NCI-H2196 (cell line): ENCODE measurements around the gene ITPK1.

Source experiments
- DNase-seq: peaks from one replicate; lab custom pipeline; 2025; ENCODE audit not compliant: unreplicated experiment; lab: John Stamatoyannopoulos, UW

The ITPK1 gene

DNA sequence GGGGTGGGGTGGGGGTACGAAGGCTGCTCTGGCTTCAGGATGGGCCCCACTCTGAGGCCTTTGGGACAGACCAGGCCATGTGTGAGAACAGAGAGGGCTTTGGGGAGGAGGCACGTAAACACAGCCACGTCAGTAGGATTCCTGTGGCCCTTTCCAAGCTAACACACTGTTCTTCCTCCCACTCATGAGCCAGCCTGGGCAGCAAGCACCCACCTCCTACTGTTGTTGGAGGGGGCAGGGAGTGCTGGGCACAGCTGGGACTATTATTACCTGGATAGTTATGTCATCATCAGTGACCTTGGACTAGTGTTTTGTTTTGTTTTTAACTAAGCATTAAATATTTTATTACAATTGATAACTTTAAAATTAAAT, 187.5 kb downstream of the ITPK1 start:
- DNase-seq: no peak

DNA sequence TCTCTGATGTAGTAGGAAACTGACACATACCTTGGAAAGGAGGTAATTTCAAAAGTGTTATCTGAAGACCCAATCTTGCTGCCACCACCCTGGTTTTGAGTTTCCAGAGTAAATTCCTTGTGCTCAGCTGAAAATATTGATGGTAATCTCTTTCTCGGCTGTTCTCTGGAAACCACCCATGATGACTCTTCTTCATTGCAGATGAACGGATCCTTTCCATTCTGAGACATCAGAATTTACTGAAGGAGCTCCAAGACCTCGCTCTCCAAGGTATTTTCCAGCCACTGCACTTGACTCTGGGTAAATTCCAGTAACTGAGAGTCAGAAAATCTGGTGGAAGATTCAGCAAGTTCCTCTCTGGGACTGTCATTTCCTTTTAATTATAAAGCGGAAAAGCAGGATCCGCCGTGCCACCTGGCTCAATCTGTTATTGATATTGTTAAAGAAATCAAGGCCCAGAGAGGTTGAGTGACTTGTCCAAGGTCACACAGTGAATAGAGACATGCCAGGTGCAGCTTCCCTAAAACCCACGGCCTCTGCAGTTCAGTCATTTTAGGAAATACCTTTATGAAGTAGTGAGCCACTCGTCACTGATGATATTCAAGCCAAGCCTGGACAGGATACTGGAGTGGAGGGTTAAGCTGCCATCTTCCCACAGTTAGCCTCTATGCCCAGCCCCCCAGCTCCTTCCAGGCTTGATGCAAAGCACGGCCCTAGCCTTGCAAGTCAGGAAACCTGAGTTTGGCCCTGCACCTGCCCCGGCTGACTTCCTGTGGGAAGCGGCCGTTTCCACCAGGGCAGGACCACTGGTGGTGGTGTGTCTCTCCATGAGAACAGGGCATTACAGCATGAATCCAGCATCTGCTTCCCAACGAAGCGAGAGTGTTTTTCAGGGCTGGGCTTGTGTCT, 188.1 kb downstream of the ITPK1 start:
- no peak for DNase-seq

DNA sequence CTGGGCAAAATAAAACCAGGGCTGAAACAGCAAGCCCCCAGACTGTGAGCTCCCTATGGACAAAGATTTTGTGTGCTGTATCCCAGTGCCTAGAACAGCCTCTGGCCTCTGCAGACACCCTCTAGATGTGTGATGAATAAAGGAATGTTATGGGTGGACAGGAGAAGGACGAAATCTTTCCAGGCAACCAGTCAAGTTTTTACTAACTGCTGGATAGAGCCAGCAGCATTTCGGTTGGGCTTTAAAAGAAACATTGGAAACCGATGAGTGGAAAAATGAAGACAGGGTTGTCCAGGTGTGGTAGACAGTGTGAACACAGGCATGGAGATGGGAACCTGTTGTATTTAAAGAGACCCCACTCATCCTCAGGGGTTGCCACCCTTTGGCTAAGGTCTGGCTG, 188.8 kb downstream of the ITPK1 start:
- DNase-seq: no peak

DNA sequence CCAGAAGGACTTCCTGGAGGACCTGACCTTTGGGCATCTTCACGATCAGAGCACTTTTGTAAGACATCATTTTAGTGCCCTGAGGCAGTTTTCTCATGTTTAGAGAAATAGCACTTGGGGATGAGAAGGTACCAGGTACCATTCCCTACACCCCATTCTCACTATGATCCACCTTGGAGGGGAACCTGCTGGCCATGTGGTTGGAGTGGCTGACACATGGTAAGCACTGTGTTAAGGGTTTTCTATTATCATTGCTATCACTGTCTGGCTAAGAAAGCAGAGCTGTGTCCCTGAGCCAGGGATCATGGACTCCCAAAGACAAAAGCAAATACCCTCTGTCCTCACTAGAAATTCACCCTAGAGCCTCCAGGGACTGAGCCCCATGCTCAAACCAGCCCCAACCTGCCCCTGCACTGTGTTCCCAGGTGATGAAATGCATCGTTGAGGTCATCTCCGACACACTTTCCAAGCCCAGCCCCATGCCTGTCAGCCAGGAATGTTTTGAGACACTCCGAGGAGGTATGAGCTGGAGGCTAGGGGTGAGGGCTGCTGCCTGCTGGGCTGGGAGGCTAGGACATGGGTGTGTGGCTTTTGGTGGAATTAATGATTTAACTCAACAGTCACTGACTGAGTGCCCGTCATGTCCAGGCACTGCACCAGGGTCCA, 189.4 kb downstream of the ITPK1 start:
- no peak for DNase-seq

- no peak for DNase-seq
These were observed 190.3 kb downstream of the ITPK1 start for GRCh38 chr14:92925446-92925845.

DNA sequence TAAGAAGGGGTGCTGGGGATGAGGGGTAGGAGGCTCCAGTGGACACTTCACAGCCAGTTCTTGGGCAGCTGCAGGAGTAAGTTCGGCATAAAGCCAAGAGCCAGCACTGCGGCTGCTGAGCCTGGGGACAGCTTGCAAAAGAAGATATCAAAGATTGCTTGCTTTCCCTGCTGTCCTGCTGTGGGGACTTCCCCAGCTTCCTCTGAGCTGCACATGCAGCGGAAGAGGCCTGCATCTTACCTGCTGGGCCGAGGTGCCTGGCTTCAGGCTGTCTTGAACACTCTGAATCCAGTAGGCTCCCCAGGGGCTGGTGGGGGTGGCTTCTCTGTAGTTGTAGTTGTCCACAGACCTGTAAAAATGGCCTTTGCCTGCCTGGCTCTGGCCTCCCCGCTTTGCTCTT, 191.5 kb downstream of the ITPK1 start:
- no peak for DNase-seq

GRCh38 chr14:92923744-92924103, 192.0 kb downstream of the ITPK1 start:
- DNase-seq: no peak

GRCh38 chr14:92922883-92923743, 192.6 kb downstream of the ITPK1 start, which contains the start of gene CHGA:
Gene CHGA, plus strand, starts transcription at chr14:92923150. Its CDS starts 210 bp downstream, at chr14:92923360.
- DNase-seq: peak; percentile 48

DNA sequence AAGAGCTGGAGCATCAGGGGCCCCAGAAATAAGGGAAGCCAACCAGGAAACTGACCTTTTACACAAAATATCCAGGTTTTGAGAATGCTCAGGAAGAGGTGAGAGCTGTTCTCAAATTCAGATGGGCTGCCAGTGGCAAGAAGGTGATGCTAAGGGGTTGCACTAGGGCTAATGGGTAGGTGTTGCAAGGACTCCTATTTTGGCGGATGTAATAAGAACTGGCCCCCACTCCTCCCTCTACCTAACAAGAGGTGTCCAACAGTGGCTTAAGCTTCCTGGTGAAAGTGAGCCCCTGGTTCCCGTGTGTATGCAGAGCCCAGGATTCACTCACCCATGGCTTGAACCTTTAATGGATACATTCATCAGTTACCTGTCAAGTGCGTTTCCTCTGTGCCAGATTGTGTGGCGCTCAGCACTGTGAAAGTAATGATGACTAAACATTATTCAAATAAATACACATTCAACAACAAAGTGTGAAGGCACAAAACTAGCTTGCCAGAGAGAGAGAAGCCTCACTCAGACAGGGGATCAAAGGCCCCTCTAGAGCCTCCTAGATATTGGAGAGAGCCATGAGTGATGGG, 193.5 kb downstream of the ITPK1 start:
- DNase-seq: peak; percentile 8

DNA sequence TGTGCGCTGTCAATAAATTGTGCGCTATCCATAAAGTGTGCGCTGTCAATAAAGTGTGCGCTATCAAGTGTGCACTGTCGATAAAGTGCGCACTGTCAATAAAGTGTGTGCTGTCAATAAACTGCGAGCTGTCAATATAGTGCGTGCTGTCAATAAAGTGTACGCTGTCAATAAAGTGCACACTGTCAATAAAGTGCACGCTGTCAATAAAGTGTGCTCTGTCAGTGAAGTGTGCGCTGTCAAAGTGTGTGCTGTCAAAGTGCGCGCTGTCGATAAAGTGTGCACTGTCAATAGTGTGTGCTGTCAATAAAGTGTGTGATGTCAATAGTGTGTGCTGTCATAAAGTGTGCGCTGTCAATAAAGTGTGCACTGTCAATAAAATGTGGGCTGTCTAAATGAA, 195.7 kb downstream of the ITPK1 start:
- DNase-seq: no peak

- DNase-seq: no peak
These were observed 197.8 kb downstream of the ITPK1 start for GRCh38 chr14:92917956-92918355.

DNA sequence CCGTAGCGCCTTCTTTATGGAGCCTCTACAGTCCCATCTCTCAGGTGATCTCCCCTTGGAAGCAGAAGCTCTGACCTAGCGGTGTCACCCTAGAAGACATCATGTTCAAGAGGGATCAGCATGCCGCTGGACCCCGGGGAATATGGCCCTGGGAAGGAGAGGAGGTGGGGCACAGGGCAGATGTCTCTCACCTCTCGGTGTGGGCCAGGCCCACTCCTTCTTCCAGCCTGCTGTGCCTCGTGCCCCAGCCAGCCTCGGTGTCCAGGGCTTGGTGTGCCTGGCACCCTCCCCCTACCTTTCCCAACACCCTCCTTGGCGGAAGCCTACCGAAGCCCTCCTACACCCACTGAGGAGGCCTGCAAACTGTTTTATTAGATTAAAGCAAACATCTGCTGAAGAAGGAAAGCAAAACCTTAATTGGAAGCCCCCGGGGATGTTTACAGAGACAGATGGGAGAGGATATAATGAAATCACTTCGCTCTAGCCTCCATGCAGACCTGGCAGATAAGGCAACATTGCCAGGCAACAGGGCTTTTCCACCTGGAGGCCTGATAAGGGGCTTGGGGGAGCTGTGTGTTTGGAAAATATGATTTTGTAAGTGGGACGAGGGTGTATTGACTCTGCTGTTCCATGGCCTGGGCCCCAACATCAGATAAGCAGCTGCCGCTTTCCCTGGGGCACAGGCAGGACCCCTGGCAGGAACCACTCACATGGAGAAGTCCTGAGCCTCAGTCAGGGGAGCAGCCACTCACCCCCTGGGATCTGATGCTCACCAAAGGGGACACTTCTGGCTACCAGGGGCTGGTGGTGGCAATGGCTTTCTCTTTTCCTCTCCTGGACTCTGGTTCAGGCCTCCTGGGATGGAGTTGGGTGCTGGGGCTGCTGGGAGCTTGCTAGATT, 198.4 kb downstream of the ITPK1 start:
- DNase-seq: no peak

GRCh38 chr14:92916201-92916600, 199.5 kb downstream of the ITPK1 start:
- DNase-seq: no peak

DNA sequence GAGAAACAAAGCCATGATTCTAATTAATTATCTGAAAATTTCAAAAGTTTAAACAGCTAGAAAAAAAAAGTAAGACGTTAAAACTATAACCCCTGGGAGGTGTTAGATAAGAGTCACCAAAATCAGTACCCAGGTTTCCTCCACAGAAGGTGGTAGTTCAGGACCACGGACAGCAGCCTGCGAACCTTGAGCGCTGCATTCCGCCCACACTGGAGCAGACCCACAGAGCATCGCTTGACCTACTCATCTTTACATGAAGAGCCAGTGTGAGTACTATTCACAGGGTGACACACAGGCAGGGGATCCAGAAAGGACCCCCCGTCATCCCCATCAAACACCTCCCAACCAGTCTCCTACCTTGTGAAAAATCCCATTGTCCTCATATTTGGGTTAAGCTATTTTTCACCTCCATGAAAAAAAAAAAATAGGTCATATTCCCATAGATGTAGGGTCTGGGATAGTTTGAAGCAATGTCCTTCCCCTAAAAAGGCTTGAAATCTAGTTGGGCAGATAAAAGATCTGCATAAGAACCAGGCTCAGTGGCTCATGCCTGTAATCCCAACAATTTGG, 201.6 kb downstream of the ITPK1 start:
- DNase-seq: no peak

- no peak for DNase-seq
These were observed 208.3 kb downstream of the ITPK1 start for GRCh38 chr14:92907316-92907911.

DNA sequence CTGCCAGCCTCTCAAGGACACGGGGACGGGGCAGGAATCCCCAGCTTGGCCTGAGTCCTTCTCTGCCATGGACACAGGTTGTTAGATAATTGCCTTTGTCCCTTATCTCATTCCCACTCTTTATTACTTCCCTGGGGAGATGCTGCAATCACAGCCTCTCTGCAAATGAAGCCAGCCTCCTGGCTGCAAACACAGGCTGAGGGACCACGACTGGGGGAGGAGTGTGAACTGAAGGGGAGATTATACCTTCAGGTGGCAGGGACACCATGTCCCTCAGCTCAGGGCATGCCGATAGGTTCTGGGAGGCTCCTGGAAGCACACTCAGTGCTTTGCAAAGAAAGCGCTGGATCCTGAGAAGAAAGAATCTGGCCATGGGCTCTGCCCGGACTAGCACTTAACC, 208.9 kb downstream of the ITPK1 start:
- no peak for DNase-seq

DNA sequence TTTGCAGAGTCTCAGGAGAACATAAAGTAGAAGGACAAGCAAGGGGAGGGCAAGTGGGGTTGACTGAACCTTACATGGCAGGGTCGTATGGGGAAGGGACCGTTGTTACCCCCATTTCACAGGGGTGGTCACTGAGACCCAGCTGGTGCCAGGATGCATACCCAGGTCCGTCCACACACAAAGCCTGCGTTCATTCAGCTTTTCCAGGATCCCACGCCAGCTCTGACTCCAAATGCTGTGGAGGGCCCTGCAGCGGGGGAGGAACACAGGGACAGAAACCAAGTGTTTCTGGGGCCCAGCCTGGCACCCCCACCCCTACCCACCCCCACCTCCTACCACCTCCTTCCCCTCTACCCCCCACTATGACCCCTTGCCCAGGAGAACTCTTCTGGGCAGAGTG, 209.3 kb downstream of the ITPK1 start:
- no peak for DNase-seq

GRCh38 chr14:92905667-92906066, 210.1 kb downstream of the ITPK1 start:
- DNase-seq: no peak

GRCh38 chr14:92903359-92903758, 212.4 kb downstream of the ITPK1 start:
- no peak for DNase-seq
